Endothelial cell of umbilical vein (primary cell): ENCODE data around the gene FAM114A1. TPM values are rescaled to one million over a fixed set of nuclear protein-coding genes. Genes with fewer than 3 reads are reported as not detected.

ENCODE experiments used
- BruUV-seq: library from RNA; stranded (reverse); fragments of 400-500 nt; replicated peaks from 2 replicates; lab custom pipeline; 2021; lab: Mats Ljungman, UMichigan
- CTCF ChIA-PET: fragments of 300-600, 350-600 bp; sonication (Branson Sonifier 250); formaldehyde crosslinking; loops from one replicate; lab custom pipeline; 2021; ENCODE audit warnings: antibody characterized with exemption, inconsistent platforms; lab: Charles Lee
- POLR2A ChIA-PET: fragments of 300-600, 350-600 bp; sonication (Branson Sonifier 250); formaldehyde crosslinking; loops from one replicate; lab custom pipeline; 2021; ENCODE audit warnings: antibody characterized with exemption, inconsistent platforms; lab: Charles Lee
- DNase-seq: peaks from one replicate; pipeline ENCODE4 v3.0.0-alpha.2; 2011; ENCODE audit warnings: low read depth, low spot score
- FAIRE-seq: peaks from 2 replicates; lab custom pipeline; 2011; peaks lifted over from hg19 to GRCh38; lab: Jason Lieb, UNC
- H2AFZ ChIP-seq: 2 replicates; pipeline ENCODE4 v1.6.0; 2012; ENCODE audit warnings: low read depth, low read length, control low read depth, inconsistent platforms
- H3K27ac ChIP-seq: 2 replicates; pipeline ENCODE4 v1.5.1; 2011; ENCODE audit warnings: low read depth, mild to moderate bottlenecking, control low read depth, low read length, moderate library complexity; ENCODE audit not compliant: insufficient read depth
- H3K27me3 ChIP-seq, 2 experiments: 2 replicates each; pipeline versions ENCODE4 v1.6.0 to v1.6.1; 2011; ENCODE audit warnings: low read length in 2 of 2, mixed read lengths in 1 of 2; ENCODE audit not compliant: control insufficient read depth in 2 of 2, insufficient read depth in 2 of 2
- H3K36me3 ChIP-seq, 2 experiments: 2 replicates in 1 of 2; 3 replicates in 1 of 2; pipeline ENCODE4 v1.5.1; 2011; ENCODE audit warnings: low read length in 2 of 2, mild to moderate bottlenecking in 1 of 2, moderate library complexity in 1 of 2; ENCODE audit not compliant: control insufficient read depth in 2 of 2, insufficient read depth in 2 of 2; ENCODE audit errors: extremely low read depth in 1 of 2
- H3K4me1 ChIP-seq: 3 replicates; pipeline ENCODE4 v1.5.1; 2011; ENCODE audit warnings: mild to moderate bottlenecking, low read length; ENCODE audit not compliant: control insufficient read depth, insufficient read depth; ENCODE audit errors: extremely low read depth
- H3K4me2 ChIP-seq: 2 replicates; pipeline ENCODE4 v1.6.1; 2011; ENCODE audit warnings: low read length, control low read depth, mixed read lengths; ENCODE audit not compliant: insufficient read depth
- H3K4me3 ChIP-seq, 3 experiments: fragments of 200-600 bp in 1 of 3; sonication (generic), shearing (Covaris generic) in 1 of 3; replicated peaks in 1 of 3; 2 replicates each; pipeline ENCODE4 v1.5.1; 2011 to 2016; ENCODE audit warnings: control low read depth in 3 of 3, low read length in 3 of 3, mild to moderate bottlenecking in 2 of 3, inconsistent platforms in 1 of 3, low read depth in 1 of 3, moderate library complexity in 1 of 3; ENCODE audit not compliant: insufficient read depth in 1 of 3
- H3K79me2 ChIP-seq: 2 replicates; pipeline ENCODE4 v1.6.0; 2012; ENCODE audit warnings: low read length, inconsistent platforms; ENCODE audit not compliant: control insufficient read depth, insufficient read depth
- H3K9ac ChIP-seq: replicated peaks from 2 replicates; pipeline ENCODE3; 2011; ENCODE audit warnings: low read length, control low read depth; ENCODE audit not compliant: insufficient read depth; ENCODE audit errors: extremely low read depth
- H3K9me1 ChIP-seq: replicated peaks from 3 replicates; pipeline ENCODE4 v1.6.0; 2011; ENCODE audit warnings: mild to moderate bottlenecking, low read length; ENCODE audit not compliant: control insufficient read depth, insufficient read depth; ENCODE audit errors: extremely low read depth
- H3K9me3 ChIP-seq: replicated peaks from 2 replicates; pipeline ENCODE4 v1.5.1; 2012; ENCODE audit warnings: low read length, inconsistent platforms; ENCODE audit not compliant: control insufficient read depth, insufficient read depth
- H4K20me1 ChIP-seq: replicated peaks from 2 replicates; pipeline ENCODE3; 2011; ENCODE audit warnings: mild to moderate bottlenecking, low read length; ENCODE audit not compliant: control insufficient read depth, insufficient read depth; ENCODE audit errors: extremely low read depth
- CTCF ChIP-seq, 2 donors: IDR thresholded peaks; 1 replicate in 1 of 2; 2 replicates in 1 of 2; pipeline ENCODE4 v1.5.1; 2011; ENCODE audit warnings: low read length in 2 of 2, mild to moderate bottlenecking in 2 of 2, moderate library complexity in 2 of 2, control low read depth in 1 of 2, inconsistent platforms in 1 of 2, low read depth in 1 of 2; ENCODE audit not compliant: insufficient read depth in 1 of 2; ENCODE audit errors: extremely low read depth in 1 of 2
- EZH2 ChIP-seq: IDR thresholded peaks from 2 replicates; pipeline ENCODE4 v1.6.1; 2012; ENCODE audit warnings: borderline replicate concordance, low read depth, mild to moderate bottlenecking, moderate library complexity, low read length, inconsistent platforms; ENCODE audit not compliant: severe bottlenecking
- FOS ChIP-seq: IDR thresholded peaks from 2 replicates; pipeline ENCODE4 v1.6.1; 2011; ENCODE audit warnings: mild to moderate bottlenecking, low read length, moderate library complexity, borderline replicate concordance; ENCODE audit not compliant: insufficient read depth
- GATA2 ChIP-seq: IDR thresholded peaks from 2 replicates; pipeline ENCODE4 v1.7.0; 2011; ENCODE audit warnings: low read depth, mild to moderate bottlenecking, moderate library complexity, mixed read lengths, low read length; ENCODE audit not compliant: insufficient read length, insufficient read depth
- JUN ChIP-seq: IDR thresholded peaks from 2 replicates; pipeline ENCODE4 v1.6.1; 2011; ENCODE audit warnings: borderline replicate concordance, low read depth; ENCODE audit not compliant: insufficient read length, insufficient read depth
- MAX ChIP-seq: IDR thresholded peaks from 2 replicates; pipeline ENCODE4 v1.6.1; 2011; ENCODE audit not compliant: insufficient read depth, insufficient read length
- MYC ChIP-seq: IDR thresholded peaks from one replicate; pipeline ENCODE4 v1.6.1; 2011; ENCODE audit warnings: mild to moderate bottlenecking, low read depth, low read length
- POLR2A ChIP-seq: IDR thresholded peaks from 2 replicates; pipeline ENCODE4 v1.6.1; 2012; ENCODE audit warnings: low read depth, mild to moderate bottlenecking, control low read depth, low read length
- POLR2AphosphoS5 ChIP-seq: IDR thresholded peaks from 2 replicates; pipeline ENCODE4 v1.6.1; 2012; ENCODE audit warnings: low read depth, mild to moderate bottlenecking, control low read depth, low read length, moderate library complexity; ENCODE audit not compliant: insufficient read depth
- dilution Hi-C: fragments of 300-500 bp; cut with MboI; formaldehyde crosslinking; loops from one replicate; pipeline ENCODE4 v1.15.0; 2019; ENCODE audit warnings: low sequenced_read_pairs; ENCODE audit not compliant: extremely low pct_ligation_motif_present
- intact Hi-C: fragments of 100-400 bp; cut with micrococcal nuclease; formaldehyde crosslinking; loops from one replicate; pipeline ENCODE4 v1.10.0; 2022
- polyA plus RNA-seq, 4 experiments: library from polyadenylated mRNA; depleted of rRNA in 3 of 4; stranded (reverse) in 3 of 4; unstranded in 1 of 4; fragments of >200 nt; gene quantifications; 2 replicates each; pipeline versions ENCODE4 v1.2.1 to v1.2.3, GENCODE V29; 2011 to 2012; ENCODE audit warnings: missing spikeins in 1 of 4
- total RNA-seq: library from RNA; stranded (reverse); gene quantifications from 2 replicates; pipeline ENCODE4 v1.2.3, GENCODE V29; 2021

The FAM114A1 gene
- total and polyA plus RNA-seq, 2 donors (not counting 3 experiments of a cell fraction or from before 2014, with no cell fraction given) = 99.2 to 118 TPM

- intact Hi-C loops = loop anchor here (1.0 to 5.0 kb wide), 3 partner anchors 9 to 796 kb away; partner anchors contain the start of gene FAM114A1
- peak overlapping the region; percentile 74 for H3K4me2 ChIP-seq
- dilution Hi-C loops = no loop called here
- POLR2A ChIA-PET = no interaction called here
- peaks cover 24% of the 10 kb centered on the region for H3K4me1 ChIP-seq
- no peak overlapping the region for H3K4me3 ChIP-seq
- H3K27ac ChIP-seq = peak overlapping the region; percentile 72
- peak overlapping the region; percentile 83 for H2AFZ ChIP-seq
- no peaks in the 10 kb centered on the region for H3K36me3 ChIP-seq
- H4K20me1 ChIP-seq = no peaks in the 10 kb centered on the region
- H3K79me2 ChIP-seq = no peaks in the 10 kb centered on the region
- DNase-seq (no peak), FAIRE-seq (no peak)
- peak overlapping the region; percentile 57 for H3K9ac ChIP-seq
- TF ChIP-seq EZH2 (no peak), POLR2AphosphoS5 (no peak), CTCF (IDR thresholded peaks at IDR 0.05; ENCODE audit: extremely low read depth in 1 of 2, insufficient read depth in 1 of 2, low read depth in 1 of 2, low read length in 2 of 2) (no peak), GATA2 (no peak)
- CTCF ChIA-PET = interaction anchor here (1.8 to 4.3 kb wide), 2 partner anchors 31 to 99 kb away, joined by 4 to 95 read pairs; no protein-coding TSS in a partner anchor
- BruUV-seq = TSS peak; percentile 97
- H3K9me3 ChIP-seq = no peaks in the 10 kb centered on the region
- peaks cover 0 to 2% of the 10 kb centered on the region in 2 experiments for H3K27me3 ChIP-seq
- H3K9me1 ChIP-seq = no peaks in the 10 kb centered on the region
Observed at GRCh38 chr4:38858097-38858420, 9.5 kb upstream of the FAM114A1 start.

- Histone ChIP-seq H3K4me1 (peaks cover 24% of the 10 kb centered on the region), H3K36me3 (no peaks in the 10 kb centered on the region), H3K9me3 (no peaks in the 10 kb centered on the region), H3K9me1 (no peaks in the 10 kb centered on the region), H4K20me1 (no peaks in the 10 kb centered on the region), H2AFZ (no peak overlapping the region), H3K9ac (no peak overlapping the region), H3K79me2 (no peaks in the 10 kb centered on the region), H3K4me3 (no peak overlapping the region), H3K27me3 (peaks cover 0 to 4% of the 10 kb centered on the region in 2 experiments), H3K4me2 (no peak overlapping the region), H3K27ac (no peak overlapping the region)
- DNase-seq (no peak), FAIRE-seq (no peak)
- BruUV-seq = no TSS peak
- intact Hi-C loops = loop anchor here (5.0 kb wide), 2 partner anchors 682 to 797 kb away; no protein-coding TSS in a partner anchor
- dilution Hi-C loops = no loop called here
- POLR2A ChIA-PET = no interaction called here
- TF ChIP-seq MAX (no peak), CTCF (IDR thresholded peaks at IDR 0.05; ENCODE audit: extremely low read depth in 1 of 2, insufficient read depth in 1 of 2, low read depth in 1 of 2, low read length in 2 of 2) (no peak), MYC (no peak), GATA2 (no peak), POLR2A (no peak), JUN (no peak), POLR2AphosphoS5 (no peak), FOS (no peak), EZH2 (no peak)
- CTCF ChIA-PET = interaction anchor here (0.7 to 4.3 kb wide), 8 partner anchors 10 to 1134 kb away, joined by 4 to 95 read pairs (median 4); no protein-coding TSS in a partner anchor
Observed at GRCh38 chr4:38859501-38859900, 8.1 kb upstream of the FAM114A1 start.
